ENCODE data around the gene ANKRD17. TPM values are rescaled to one million over a fixed set of nuclear protein-coding genes. Genes with fewer than 3 reads are reported as not detected.
"Not testable (repeated sequence)": the region's sequence is repeated elsewhere in the genome, so short reads cannot be mapped to it uniquely, and the experiment has no call there.

The ANKRD17 gene
- total RNA-seq, 4 donors from 2014 or later = 25.0 to 75.6 (median 56.7) TPM

GRCh38 chr4:73234712-73235111 is 23.9 kb downstream of the ANKRD17 start:
- Histone ChIP-seq H3K4me3 (no peak overlapping the region), H3K27ac (no peak overlapping the region), H3K9me3 (no peaks in the 10 kb centered on the region), H3K4me1 (no peaks in the 10 kb centered on the region), H3K27me3 (no peaks in the 10 kb centered on the region), H3K36me3 (no peaks in the 10 kb centered on the region)
- DNase-seq = no peak
- intact Hi-C loops (cut with DNase I; ENCODE audit: low total_unique reads) = no loop called here
- TF ChIP-seq POLR2A (IDR thresholded peaks at IDR 0.05) (no peak), CTCF (IDR thresholded peaks at IDR 0.05) (no peak)

GRCh38 chr4:73231518-73232487 is 26.8 kb downstream of the ANKRD17 start:
- TF ChIP-seq POLR2A (IDR thresholded peaks at IDR 0.05) = no peak
- TF ChIP-seq CTCF (IDR thresholded peaks at IDR 0.05) = no peak
- Histone ChIP-seq H3K36me3 (no peaks in the 10 kb centered on the region), H3K9me3 (no peaks in the 10 kb centered on the region), H3K4me3 (no peak overlapping the region), H3K27ac (no peak overlapping the region), H3K27me3 (no peaks in the 10 kb centered on the region), H3K4me1 (no peaks in the 10 kb centered on the region)
- DNase-seq = no peak
- intact Hi-C loops (cut with DNase I; ENCODE audit: low total_unique reads) = no loop called here

DNA sequence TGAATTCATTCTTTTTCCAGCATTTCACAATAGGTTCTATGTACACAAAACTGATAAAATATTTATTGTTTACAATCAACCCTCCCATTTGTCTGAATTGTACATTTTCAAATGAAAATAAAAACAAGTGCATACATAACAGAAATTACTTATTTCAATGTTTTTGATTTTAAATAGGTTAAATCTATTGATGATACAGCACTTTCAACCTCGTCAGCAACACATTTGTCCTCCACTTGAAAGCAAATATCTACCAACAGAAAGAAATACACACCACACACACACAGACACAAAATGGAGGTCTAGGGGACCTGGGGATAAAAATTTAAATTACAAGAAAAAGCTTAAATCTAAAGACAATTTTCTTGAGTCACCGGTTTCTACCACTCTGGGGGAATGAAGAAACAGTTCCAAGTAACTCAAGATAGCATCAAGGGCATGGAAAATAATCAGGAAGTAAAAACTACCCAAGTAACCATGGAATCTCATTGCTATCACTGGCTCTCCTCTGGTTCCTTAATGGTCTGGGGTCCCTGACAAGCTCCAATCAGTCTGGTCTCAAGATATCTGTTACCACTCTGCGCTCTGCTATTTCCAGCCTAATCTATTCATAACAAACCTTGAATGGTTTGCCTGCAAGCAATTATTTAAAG is 27.6 kb downstream of the ANKRD17 start:
- H3K27me3 ChIP-seq = no peaks in the 10 kb centered on the region
- no peak overlapping the region for H3K4me3 ChIP-seq
- no peaks in the 10 kb centered on the region for H3K9me3 ChIP-seq
- intact Hi-C loops (cut with DNase I; ENCODE audit: low total_unique reads) = no loop called here
- DNase-seq = no peak
- H3K27ac ChIP-seq = no peak overlapping the region
- TF ChIP-seq CTCF (IDR thresholded peaks at IDR 0.05) (no peak), POLR2A (IDR thresholded peaks at IDR 0.05) (no peak)
- no peaks in the 10 kb centered on the region for H3K4me1 ChIP-seq
- H3K36me3 ChIP-seq = no peaks in the 10 kb centered on the region

DNA sequence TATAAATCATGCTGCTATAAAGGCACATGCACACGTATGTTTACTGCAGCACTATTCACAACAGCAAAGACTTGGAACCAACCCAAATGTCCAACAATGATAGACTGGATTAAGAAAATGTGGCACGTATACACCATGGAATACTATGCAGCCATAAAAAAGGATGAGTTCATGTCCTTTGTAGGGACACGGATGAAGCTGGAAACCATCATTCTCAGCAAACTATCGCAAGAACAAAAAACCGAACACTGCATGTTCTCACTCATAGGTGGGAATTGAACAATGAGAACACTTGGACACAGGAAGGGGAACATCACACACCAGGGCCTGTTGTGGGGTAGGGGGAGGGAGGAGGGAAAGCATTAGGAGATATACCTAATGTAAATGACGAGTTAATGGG is 29.8 kb downstream of the ANKRD17 start:
- H3K27ac ChIP-seq; DNase-seq; H3K9me3 ChIP-seq; intact Hi-C loops (cut with DNase I; ENCODE audit: low total_unique reads); H3K4me1 ChIP-seq; H3K36me3 ChIP-seq; H3K4me3 ChIP-seq; H3K27me3 ChIP-seq: not testable (repeated sequence)

GRCh38 chr4:73224886-73225285 is 33.7 kb downstream of the ANKRD17 start:
- no peak for TF ChIP-seq POLR2A (IDR thresholded peaks at IDR 0.05)
- TF ChIP-seq CTCF (IDR thresholded peaks at IDR 0.05) = no peak
- H3K4me1 ChIP-seq = peaks cover 0 to 6% of the 10 kb centered on the region in 2 donors
- H3K27ac ChIP-seq = no peak overlapping the region
- H3K9me3 ChIP-seq = no peaks in the 10 kb centered on the region
- no peak for DNase-seq
- H3K27me3 ChIP-seq = no peaks in the 10 kb centered on the region
- intact Hi-C loops (cut with DNase I; ENCODE audit: low total_unique reads) = no loop called here
- H3K4me3 ChIP-seq = no peak overlapping the region
- no peaks in the 10 kb centered on the region for H3K36me3 ChIP-seq

All from uterus (tissue), 4 donors.